UCSD-AML1 (cell line): ENCODE results near the gene KRTAP4-2.
"Not testable (repeated sequence)": the region's sequence is repeated elsewhere in the genome, so short reads cannot be mapped to it uniquely, and the experiment has no call there.

Experiments used
- DNase-seq: peaks from one replicate; lab custom pipeline; 2025; ENCODE audit not compliant: unreplicated experiment; lab: John Stamatoyannopoulos, UW

Gene KRTAP4-2

DNA sequence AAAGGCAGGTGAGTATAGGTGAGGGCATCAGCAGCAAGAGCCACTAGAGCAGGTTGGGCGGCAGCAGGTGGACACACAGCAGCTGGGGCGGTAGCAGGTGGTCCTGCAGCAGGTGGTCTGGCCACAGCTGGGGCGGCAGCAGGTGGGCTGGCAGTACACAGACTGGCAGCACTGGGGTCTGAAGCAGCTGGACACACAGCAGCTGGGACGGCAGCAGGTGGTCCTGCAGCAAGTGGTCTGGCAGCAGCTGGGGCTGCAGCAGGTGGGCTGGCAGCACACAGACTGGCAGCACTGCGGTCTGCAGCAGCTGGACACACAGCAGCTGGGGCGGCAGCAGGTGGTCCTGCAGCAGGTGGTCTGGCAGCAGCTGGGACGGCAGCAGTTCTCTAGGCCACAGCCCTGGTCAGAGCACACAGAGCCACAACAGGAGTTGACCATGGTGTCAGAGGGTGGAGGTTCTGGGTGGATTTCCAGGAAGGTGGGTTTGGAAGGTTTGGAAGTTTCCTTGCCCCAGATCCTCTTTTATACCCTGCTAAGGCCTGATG, at the start of gene KRTAP4-2:
KRTAP4-2 (minus strand) TSS at position 495 of the 545 bp plus-strand sequence; CDS start at position 438, 57 bp downstream.
- no peak for DNase-seq

DNA sequence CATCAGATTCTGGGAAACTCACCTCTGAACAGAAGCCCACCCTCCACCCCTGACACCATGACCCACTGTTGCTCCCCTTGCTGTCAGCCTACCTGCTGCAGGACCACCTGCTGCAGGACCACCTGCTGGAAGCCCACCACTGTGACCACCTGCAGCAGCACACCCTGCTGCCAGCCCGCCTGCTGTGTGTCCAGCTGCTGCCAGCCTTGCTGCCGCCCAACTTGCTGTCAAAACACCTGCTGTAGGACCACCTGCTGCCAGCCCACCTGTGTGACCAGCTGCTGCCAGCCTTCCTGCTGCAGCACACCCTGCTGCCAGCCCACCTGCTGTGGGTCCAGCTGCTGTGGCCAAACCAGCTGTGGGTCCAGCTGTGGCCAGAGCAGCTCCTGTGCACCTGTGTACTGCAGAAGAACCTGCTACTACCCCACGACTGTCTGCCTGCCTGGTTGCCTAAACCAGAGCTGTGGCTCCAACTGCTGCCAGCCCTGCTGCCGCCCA, 48.6 kb upstream of the KRTAP4-2 start, which contains the start of gene KRTAP9-2:
KRTAP9-2 (plus strand) TSS at position 51 of the 498 bp plus-strand sequence; CDS start at position 58, 7 bp downstream.
- DNase-seq, result not testable (repeated sequence)

DNA sequence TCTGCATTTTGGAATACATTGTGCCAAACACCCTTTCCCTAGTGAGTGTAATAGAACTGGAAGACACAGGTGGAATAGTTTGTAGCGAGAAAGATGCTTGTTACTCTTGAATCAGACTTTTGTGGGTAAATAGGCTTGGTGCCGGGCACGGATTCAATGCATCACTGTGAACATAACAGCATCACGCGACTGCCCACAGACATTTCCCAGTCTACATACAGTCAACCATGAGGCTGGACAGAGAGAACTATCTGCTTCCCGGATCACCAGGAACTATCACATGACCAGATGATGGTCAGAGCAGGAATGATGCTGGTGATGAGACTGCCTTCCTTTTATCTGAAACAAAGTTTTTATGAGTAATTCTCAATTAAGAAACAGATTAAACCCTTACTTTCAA, 48.0 kb upstream of the KRTAP4-2 start:
- DNase-seq, result no peak

DNA sequence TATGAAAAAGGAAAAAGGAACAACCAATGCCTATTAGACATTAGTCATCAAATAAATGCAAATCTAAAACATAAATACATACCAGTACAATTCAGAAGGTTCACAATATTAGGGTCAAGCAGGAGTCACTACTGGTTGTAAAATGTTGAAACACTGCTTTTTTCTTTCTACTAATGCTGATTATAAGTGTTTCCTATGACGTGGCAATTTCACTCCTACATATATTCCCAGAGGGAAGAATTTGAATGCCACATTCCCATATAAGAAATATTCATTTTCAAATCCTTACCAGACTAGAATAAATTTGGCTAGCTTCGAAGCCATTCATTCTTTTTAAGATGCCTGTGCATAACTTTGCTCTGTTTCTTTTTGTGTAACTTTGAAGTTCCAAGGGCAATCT, 45.8 kb upstream of the KRTAP4-2 start:
- DNase-seq, result no peak

DNA sequence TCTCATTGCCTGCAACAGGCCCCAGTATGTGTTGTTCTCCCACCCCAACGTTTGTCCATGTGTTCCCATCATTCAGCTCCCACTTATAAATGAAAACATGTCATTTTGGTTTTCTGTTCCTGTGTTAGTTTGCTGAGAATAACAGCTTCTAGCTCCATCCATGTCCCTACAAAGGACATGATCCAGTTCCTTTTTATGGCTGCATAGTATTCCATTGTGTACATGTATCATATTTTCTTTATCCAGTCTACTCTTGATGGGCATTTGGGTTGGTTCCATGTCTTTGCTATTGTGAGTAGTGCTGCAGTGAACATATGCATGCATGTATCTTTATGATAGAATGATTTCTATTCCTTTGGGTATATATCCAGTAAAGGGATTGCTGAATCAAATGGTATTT, 37.7 kb upstream of the KRTAP4-2 start:
- DNase-seq, result no peak

DNA sequence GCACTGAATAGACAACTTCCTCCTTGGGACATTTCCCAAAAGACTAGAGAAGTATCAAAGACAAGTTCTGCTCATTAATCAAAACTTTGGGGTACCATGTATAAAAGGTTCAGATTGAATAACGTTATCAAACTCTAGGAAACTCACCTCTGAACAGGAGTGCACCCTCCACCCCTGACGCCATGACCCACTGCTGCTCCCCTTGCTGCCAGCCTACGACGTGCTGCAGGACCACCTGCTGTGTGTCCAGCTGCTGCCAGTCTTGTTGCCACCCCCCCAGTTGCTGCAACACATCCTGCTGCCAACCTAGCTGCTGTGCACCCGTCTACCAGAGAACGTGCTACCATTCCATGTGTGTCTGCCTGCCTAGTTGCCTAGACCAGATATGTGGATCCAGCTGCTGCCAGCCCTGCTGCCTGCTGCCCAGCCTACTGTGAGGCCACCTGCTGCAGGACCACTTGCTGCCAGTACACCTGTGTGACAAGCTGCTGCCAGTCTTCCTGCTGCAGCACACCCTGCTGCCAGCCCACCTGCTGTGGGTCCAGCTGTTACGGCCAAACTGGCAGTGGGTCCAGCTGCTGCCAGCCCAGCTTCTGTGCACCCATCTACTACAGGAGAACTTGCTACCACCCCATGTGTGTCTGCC, 34.6 kb upstream of the KRTAP4-2 start:
- no peak for DNase-seq

DNA sequence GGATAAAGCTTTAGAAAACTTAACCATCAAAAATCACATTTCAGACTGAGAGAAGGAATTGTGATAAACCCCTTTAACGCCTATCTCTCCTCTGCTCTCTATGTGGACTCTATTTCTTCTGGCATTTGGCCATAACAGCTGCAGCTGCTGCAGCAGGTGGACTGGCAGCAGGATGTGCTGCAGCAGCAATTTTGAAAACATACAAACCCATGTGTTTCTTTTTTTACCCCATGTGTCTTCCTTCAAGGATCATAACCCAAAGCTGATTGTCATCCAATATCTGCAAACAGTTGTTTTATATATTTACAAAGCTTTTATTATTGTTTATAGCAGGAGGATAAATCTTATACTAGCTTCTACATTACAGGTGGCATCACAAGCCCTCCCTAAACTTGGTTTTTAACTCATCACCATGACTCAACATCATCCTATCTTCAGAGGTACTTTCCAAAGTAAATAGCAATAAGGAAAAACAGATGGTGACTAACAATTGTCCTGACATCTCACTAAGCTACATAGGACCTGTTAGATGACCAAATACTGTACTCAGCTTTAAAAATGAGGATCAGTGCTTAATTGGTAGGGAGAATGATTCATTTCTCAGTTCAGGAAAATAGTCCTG, 33.9 kb upstream of the KRTAP4-2 start:
- DNase-seq, result no peak

DNA sequence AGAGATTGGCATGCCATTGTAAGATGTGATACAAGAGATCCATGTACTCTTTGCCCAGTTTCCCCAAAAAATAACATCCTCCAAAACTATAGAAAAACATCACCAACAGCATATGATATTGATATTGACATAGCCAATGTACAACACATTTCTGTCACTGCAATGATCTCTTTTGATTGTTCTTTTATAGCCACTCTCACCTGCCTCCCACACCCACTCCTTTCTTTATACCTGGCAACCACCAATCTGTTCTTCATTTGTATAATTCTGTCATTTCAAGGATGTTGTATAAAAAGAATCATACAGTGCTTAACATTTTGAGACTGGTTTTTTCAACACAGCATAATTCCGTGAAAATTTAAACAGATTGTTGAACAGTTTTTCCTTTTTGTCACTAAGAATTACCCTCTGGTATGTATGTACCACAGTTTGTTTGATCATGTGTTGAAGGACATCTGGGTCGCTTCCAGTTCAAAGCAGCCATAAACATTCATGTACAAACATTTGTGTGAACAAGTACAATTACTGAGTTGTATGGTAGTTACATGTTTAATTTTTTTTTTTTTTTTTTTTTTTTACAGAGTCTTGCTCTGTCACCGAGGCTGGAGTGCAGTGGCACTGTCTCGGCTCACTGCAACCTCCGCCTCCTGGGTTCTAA, 21.5 kb upstream of the KRTAP4-2 start:
- DNase-seq, result no peak

DNA sequence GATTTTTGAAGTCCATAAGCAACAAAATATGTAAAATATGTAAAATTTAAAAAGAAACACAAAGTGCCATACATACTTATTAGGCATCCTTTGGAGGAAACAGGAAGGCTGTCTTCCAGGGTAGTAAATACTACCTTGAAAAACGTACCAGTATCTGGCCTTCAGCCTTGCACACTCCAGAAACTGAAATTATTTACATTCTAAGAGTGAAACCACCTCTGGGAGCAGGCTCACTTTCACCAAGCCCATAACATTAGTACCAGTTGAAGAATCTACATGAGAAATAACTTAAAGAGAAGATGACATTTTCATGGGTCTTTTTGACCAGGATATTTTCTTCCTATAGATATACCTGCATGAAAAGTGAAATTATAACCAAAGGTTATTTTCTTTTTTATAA, 18.0 kb upstream of the KRTAP4-2 start:
- no peak for DNase-seq

DNA sequence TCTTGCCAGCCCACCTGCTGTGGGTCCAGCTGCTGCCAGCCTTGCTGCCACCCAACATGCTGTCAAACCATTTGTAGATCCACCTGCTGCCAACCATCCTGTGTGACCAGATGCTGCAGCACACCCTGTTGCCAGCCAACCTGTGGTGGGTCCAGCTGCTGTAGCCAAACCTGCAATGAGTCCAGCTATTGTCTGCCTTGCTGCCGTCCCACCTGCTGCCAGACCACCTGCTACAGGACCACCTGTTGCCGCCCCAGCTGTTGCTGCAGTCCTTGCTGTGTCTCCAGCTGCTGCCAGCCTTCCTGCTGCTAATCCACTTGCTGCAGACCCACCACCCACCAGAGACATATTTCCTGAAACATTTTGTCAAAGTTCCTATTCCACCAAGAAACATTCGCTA, 12.3 kb upstream of the KRTAP4-2 start:
- no peak for DNase-seq

DNA sequence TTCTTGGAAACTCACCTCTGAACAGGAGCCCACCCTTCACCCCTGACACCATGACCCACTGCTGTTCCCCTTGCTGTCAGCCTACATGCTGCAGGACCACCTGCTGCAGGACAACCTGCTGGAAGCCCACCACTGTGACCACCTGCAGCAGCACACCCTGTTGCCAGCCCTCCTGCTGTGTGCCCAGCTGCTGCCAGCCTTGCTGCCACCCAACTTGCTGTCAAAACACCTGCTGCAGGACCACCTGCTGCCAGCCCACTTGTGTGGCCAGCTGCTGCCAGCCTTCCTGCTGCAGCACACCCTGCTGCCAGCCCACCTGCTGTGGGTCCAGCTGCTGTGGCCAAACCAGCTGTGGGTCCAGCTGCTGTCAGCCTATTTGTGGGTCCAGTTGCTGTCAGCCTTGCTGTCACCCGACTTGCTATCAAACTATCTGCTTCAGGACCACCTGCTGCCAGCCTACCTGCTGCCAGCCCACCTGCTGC, 11.9 kb upstream of the KRTAP4-2 start, which contains the start of gene KRTAP9-1:
KRTAP9-1 (plus strand) TSS at position 51 of the 482 bp plus-strand sequence; CDS start at position 51, 0 bp downstream.
- DNase-seq, result not testable (repeated sequence)

DNA sequence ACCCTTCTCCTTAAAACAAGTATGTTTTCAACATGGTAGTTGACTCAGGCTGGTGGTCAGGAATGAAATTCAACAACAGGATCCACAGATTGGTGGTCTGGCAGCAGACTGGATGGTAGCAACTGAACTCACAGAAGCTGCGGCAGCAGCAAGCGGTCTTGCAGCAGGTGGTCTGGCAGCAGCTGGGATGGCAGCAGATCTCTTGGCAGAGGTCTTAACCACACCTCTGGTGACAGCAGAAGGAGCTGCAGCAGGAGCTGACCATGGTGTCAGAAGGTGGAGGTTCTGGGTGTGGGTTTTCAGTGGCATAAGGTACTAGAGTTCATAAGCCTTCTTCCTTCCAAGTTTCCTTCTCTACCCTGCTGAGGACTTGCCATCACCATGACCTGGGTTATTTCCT, 8.9 kb upstream of the KRTAP4-2 start:
- no peak for DNase-seq

DNA sequence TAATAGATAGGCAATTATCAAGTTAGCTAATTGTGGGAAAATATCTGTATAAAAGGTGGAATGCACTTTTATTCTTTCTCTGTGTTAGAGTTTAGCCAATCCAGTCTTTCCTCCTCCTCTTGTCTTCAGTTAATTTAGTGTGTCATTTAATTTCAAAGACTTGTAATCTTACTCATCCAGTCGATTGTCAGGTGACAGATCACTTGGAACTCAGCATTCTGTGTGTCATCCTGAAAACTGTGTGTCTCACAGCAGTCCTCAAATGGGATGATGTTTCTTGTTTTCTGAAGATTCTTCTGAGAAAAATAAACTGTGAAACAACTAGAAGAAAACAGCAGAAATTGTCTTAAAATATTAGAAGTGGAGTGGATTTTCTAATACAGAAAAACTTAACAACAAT, 7.0 kb upstream of the KRTAP4-2 start:
- DNase-seq, result no peak

DNA sequence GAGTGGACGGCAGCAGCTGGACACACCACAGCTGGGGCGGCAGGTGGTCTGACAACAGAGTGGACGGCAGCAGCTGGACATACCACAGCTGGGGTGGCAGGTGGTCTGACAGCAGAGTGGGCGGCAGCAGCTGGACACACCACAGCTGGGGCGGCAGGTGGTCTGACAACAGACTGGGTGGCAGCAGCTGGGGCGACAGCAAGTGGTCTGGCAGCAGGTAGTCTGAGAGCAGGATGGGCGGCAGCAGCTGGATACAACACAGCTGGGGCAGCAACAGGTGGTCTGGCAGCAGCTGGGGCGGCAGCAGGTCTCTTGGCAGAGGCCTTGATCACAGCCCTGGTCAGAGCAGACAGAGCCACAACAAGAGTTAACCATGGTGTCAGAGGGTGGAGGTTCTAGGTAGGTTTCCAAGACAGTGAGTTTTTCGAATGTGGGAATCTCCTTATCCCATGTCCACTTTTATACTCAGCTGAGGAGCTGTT, 6.5 kb upstream of the KRTAP4-2 start, which contains the start of gene KRTAP4-1:
KRTAP4-1 (minus strand) TSS at position 432 of the 482 bp plus-strand sequence; CDS start at position 375, 57 bp downstream.
- DNase-seq, result no peak

DNA sequence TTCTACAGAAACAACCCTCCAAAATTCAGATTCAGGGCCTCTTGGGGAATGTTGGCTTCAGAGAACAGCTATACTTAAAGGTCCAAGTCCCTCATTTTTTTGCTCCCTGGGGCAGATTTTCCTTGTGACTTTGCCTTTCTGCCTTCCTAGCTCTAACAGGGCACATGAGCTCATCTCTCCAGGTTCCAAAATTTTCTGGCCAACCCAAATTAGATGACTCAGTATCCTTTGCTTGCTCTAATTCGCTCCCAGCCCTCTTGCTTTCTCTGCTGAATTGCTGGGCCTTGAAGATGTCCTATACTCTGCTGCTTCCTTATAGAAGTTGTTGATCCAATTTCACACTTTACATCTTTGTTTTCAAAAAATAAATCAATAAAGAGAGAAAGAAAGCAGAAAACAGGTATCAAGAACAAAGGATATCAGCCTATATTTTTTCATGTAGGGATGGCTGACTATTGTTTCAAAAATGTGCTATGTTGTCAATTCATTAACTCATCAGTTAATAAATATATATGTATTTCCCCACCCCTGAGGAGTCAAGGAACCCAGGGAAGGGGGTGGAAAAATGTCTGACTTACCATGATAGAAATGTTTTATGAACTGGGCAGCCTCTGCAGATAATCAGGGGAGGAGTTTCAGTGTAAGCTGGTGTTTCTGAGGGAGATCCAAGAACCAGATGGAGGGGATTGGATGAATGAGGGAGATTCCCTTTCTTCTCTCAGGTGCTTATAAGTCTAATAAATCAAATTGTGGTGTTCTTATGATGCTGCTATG, 1.0 kb upstream of the KRTAP4-2 start:
- DNase-seq, result no peak

DNA sequence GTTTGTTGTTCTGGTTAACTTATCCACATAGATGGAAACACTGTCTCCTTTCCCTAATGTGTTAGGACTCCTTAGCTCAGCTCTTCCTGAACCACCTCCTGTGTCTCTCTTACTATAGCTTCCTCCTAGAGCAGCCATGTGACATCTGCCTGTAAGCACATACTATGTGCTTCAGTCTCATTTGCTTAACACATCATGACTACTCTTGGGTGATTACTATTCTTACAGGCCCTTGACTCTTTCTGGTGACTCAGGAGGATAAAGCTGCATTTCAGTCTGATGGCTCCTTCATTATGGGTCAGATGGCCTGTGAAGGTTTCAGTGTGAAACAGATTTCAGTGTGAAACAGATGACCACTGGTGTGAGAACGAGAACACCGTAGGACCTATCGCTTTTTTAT, 320 bp upstream of the KRTAP4-2 start:
- DNase-seq, result no peak

DNA sequence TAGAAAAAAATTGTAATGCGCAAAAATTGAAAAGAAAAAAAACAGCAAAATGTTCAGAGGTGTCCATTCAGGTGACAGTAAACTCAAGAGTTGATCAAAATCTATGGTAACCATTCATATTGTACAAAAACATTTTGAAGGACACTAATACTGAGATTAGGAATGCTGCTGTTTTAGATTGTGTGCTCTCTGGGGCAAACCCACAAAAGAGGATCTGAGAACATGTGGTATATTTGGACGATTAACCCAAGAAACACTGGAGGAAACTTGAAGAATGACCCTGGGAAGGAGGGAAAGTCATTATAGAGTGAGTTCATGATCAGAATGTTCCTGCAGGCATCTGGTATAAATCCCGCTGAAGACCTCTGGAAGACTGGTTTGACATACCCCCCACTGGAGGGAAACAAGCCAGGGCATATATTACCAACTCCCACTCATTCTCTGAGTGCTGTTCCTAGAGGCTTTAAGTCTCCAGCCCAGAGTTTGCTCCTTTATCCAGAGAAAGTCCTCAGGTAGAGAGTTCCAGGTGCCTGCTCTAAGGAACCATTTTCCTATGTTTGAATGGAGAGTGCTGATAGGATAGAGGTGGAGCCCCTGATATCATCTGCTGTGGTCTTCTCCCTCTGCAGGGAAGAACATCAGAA, 1.2 kb downstream of the KRTAP4-2 start:
- no peak for DNase-seq

DNA sequence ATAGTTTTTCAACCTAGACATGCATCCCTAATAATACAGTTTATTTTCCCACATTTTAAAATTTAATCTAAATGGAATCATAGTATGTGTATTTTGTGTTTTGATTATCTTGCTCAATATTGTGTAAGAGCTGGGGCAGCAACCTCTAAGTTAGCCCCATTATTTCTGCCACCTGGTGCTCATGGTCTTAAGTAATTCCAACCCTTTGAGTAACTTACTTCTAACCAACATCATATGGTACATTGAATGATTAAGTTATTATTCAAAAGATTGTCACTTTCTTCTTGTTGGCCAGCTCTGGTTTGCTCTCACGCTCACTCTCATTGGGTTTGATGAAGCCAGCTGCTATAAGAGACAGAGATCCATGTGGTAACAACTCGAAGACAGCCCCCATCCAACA, 6.1 kb downstream of the KRTAP4-2 start:
- DNase-seq, result no peak

DNA sequence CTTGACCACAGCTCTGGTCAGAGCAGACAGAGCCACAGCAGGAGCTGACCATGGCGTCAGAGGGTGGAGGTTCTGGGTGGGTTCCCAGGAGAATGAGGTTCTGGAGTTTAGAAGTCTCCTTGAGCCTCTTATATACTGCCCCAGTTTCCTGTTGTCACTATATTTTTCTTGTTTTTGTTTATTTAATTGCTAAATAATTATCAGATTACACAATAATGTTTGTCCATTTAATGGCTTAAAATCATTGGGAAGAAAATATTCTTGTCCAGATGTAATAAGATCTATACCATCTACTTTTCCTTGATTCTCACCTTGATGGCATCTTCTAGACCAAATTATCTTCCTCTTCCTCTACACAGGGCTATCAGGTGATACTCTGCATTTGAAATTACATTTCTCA, 9.9 kb downstream of the KRTAP4-2 start, which contains the start of gene KRTAP4-3:
KRTAP4-3 (minus strand) TSS at position 101 of the 400 bp plus-strand sequence; CDS start at position 52, 49 bp downstream.
- DNase-seq, result no peak

DNA sequence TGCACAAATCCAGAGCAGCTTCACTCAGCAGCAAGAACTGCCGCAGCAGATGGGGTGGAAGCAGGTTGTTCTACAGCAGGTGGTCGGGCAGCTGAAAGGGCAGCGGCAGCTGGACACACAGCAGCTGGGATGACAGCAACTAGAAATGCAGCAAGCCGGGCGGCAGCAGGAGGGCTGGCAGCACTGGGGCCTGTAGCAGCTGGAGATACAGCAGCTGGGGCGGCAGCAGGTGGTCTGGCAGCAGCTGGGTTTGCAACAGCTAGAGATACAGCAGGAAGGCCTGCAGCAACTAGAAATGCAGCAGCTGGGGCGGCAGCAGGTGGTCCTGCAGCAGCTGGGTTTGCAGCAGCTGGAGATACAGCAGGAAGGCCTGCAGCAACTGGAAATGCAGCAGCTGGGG, 10.5 kb downstream of the KRTAP4-2 start:
- no peak for DNase-seq
